HepG2 (cell line): ENCODE data around the gene MAMLD1. TPM values are rescaled to one million over a fixed set of nuclear protein-coding genes. Genes with fewer than 3 reads are reported as not detected.
A peak's percentile ranks its signal among the peaks of the same experiment; 100 is the strongest.

Experiments used
- ATAC-seq: fragments of 200-7000 bp; cut with Tn5 transposase; 3 replicates; pipeline ENCODE4 v1.9.1; 2020; ENCODE audit warnings: mild to moderate bottlenecking, moderate library complexity
- BruUV-seq: library from RNA; stranded (reverse); fragments of 400-500 nt; replicated peaks from 2 replicates; lab custom pipeline; 2021; lab: Mats Ljungman, UMichigan
- CTCF ChIA-PET: fragments of 300-600 bp; formaldehyde crosslinking; extraction: SDS; loops from one replicate; lab custom pipeline; 2021; ENCODE audit warnings: low total read pairs, inconsistent platforms, low intra/inter-chr PET ratio; lab: Yijun Ruan, JAX
- POLR2A ChIA-PET: fragments of 350-600 bp; sonication (Branson Sonifier 250); formaldehyde crosslinking; loops from one replicate; lab custom pipeline; 2020; ENCODE audit warnings: antibody characterized with exemption, inconsistent platforms; lab: Yijun Ruan, JAX
- DNase-seq: peaks from one replicate; pipeline ENCODE4 v3.0.0-alpha.2; 2015; ENCODE audit warnings: low spot score
- FAIRE-seq: peaks from 3 replicates; lab custom pipeline; 2011; peaks lifted over from hg19 to GRCh38; lab: Jason Lieb, UNC
- H2AFZ ChIP-seq: one replicate; pipeline ENCODE4 v1.6.1; 2011; ENCODE audit warnings: low read length, inconsistent platforms
- H3K27ac ChIP-seq: fragments of 300-600 bp; 3 replicates; pipeline ENCODE4 v1.8.0; 2011; ENCODE audit warnings: mixed run types, mild to moderate bottlenecking, mixed read lengths, low read length, inconsistent platforms; ENCODE audit not compliant: insufficient read depth; ENCODE audit errors: extremely low read length
- H3K27me3 ChIP-seq, 2 experiments: fragments of 200-600 bp in 1 of 2; 2 replicates in 1 of 2; 3 replicates in 1 of 2; pipeline versions ENCODE4 v1.6.0 to v1.8.0; 2011; ENCODE audit warnings: low read length in 2 of 2, mild to moderate bottlenecking in 2 of 2, moderate library complexity in 2 of 2, inconsistent platforms in 1 of 2; ENCODE audit not compliant: insufficient read depth in 2 of 2, control insufficient read depth in 1 of 2
- H3K36me3 ChIP-seq, 2 experiments: fragments of 200-600 bp in 1 of 2; replicated peaks in 1 of 2; 2 replicates in 1 of 2; 3 replicates in 1 of 2; pipeline versions ENCODE4 v1.5.1 to v1.8.0; 2011; ENCODE audit warnings: low read length in 2 of 2, inconsistent platforms in 1 of 2; ENCODE audit not compliant: insufficient read depth in 2 of 2, control insufficient read depth in 1 of 2
- H3K4me1 ChIP-seq: 2 replicates; pipeline ENCODE4 v1.5.1; 2012; ENCODE audit warnings: low read length, inconsistent platforms; ENCODE audit not compliant: insufficient read depth
- H3K4me2 ChIP-seq: 2 replicates; pipeline ENCODE4 v1.6.0; 2011; ENCODE audit warnings: low read depth, low read length, inconsistent platforms
- H3K4me3 ChIP-seq, 3 experiments: fragments of 200-600 bp in 1 of 3; sonication (generic), shearing (Covaris generic) in 1 of 3; replicated peaks in 1 of 3; 2 replicates each; pipeline ENCODE4 v1.5.1; 2011 to 2016; ENCODE audit warnings: low read length in 3 of 3, inconsistent platforms in 2 of 3, low read depth in 2 of 3, mild to moderate bottlenecking in 2 of 3, control low read depth in 1 of 3, mixed read lengths in 1 of 3; ENCODE audit not compliant: insufficient read depth in 1 of 3
- H3K79me2 ChIP-seq: one replicate; pipeline ENCODE4 v1.6.1; 2011; ENCODE audit warnings: low read length, inconsistent platforms; ENCODE audit not compliant: insufficient read depth
- H3K9ac ChIP-seq: 2 replicates; pipeline ENCODE4 v1.6.0; 2011; ENCODE audit warnings: mild to moderate bottlenecking, low read depth, low read length, inconsistent platforms; ENCODE audit not compliant: insufficient read depth
- H3K9me3 ChIP-seq: 2 replicates; pipeline ENCODE4 v1.5.1; 2012; ENCODE audit warnings: mild to moderate bottlenecking, low read length
- H4K20me1 ChIP-seq: 2 replicates; pipeline ENCODE4 v1.6.0; 2011; ENCODE audit warnings: inconsistent platforms, mild to moderate bottlenecking, low read length, moderate library complexity; ENCODE audit not compliant: insufficient read depth
- ARNT ChIP-seq: fragments of 450-650 bp; IDR thresholded peaks from 2 replicates; pipeline ENCODE4 v1.6.1; 2017
- FOXP4 ChIP-seq: sonication (generic); formaldehyde crosslinking; IDR thresholded peaks from 2 replicates; pipeline ENCODE4 v1.4.0; 2020; ENCODE audit warnings: missing genetic modification reagents
- MED1 ChIP-seq: sonication (generic); formaldehyde crosslinking; IDR thresholded peaks from 2 replicates; pipeline ENCODE4 v1.4.0; 2020; ENCODE audit warnings: missing genetic modification reagents
- MTERF4 ChIP-seq: sonication (generic); formaldehyde crosslinking; IDR thresholded peaks from 2 replicates; pipeline ENCODE4 v1.8.0; 2023; ENCODE audit warnings: mild to moderate bottlenecking, missing genetic modification reagents
- NR2C2 ChIP-seq: sonication (generic); formaldehyde crosslinking; IDR thresholded peaks from 2 replicates; pipeline ENCODE4 v1.4.0; 2020; ENCODE audit warnings: missing genetic modification reagents, mild to moderate bottlenecking, moderate library complexity, borderline replicate concordance
- PATZ1 ChIP-seq: sonication (generic); formaldehyde crosslinking; IDR thresholded peaks from 2 replicates; pipeline ENCODE4 v1.4.0; 2020; ENCODE audit warnings: missing genetic modification reagents
- REXO4 ChIP-seq: sonication (generic); formaldehyde crosslinking; IDR thresholded peaks from 2 replicates; pipeline ENCODE4 v1.8.0; 2022; ENCODE audit warnings: missing genetic modification reagents, mild to moderate bottlenecking, borderline replicate concordance
- SNRNP70 ChIP-seq: fragments of 200-400 bp; formaldehyde crosslinking; IDR thresholded peaks from 2 replicates; pipeline ENCODE4 v1.6.1; 2017; ENCODE audit warnings: mild to moderate bottlenecking, low read depth, low read length, moderate library complexity
- TARDBP ChIP-seq: sonication (generic); formaldehyde crosslinking; IDR thresholded peaks from 2 replicates; pipeline ENCODE4 v1.8.0; 2022; ENCODE audit warnings: mild to moderate bottlenecking, missing genetic modification reagents
- ZBTB44 ChIP-seq: sonication (generic); formaldehyde crosslinking; IDR thresholded peaks from 2 replicates; pipeline ENCODE4 v1.4.0; 2020; ENCODE audit warnings: missing genetic modification reagents
- ZBTB7B ChIP-seq: sonication (generic); formaldehyde crosslinking; IDR thresholded peaks from 2 replicates; pipeline ENCODE4 v1.4.0; 2020; ENCODE audit warnings: missing genetic modification reagents
- ZNF792 ChIP-seq: IDR thresholded peaks from 2 replicates; pipeline ENCODE4 v1.6.1; 2016
- WGBS: methylation state at CpG from one replicate; pipeline ENCODE4 v1.1.6; 2017; ENCODE audit warnings: low lambda C conversion rate; 5-methylcytosine and 5-hydroxymethylcytosine counted together
- in situ Hi-C: cut with HindIII; loops from 2 replicates; pipeline ENCODE4 v1.10.0; 2017; ENCODE audit warnings: low pct_unique_long_range_greater_than_20kb; ENCODE audit not compliant: extremely low pct_ligation_motif_present
- intact Hi-C: fragments of 100-400 bp; cut with micrococcal nuclease; formaldehyde crosslinking; loops from one replicate; pipeline ENCODE4 v1.10.0; 2022; ENCODE audit not compliant: unreplicated experiment
- polyA plus RNA-seq, 8 experiments: library from polyadenylated mRNA; depleted of rRNA in 3 of 8; stranded (reverse) in 7 of 8; unstranded in 1 of 8; fragments of >200 nt; fragmentation: Illumina TruSeq in 4 of 8; extraction: Trizol in 4 of 8; gene quantifications; 2 replicates each; pipeline versions ENCODE4 v1.2.1 to v1.2.3, GENCODE V29; 2011 to 2016; ENCODE audit warnings: low read depth in 4 of 8, missing spikeins in 1 of 8, mixed read lengths in 1 of 8; ENCODE audit not compliant: insufficient read depth in 1 of 8
- total RNA-seq, 5 experiments: library from RNA; depleted of rRNA; stranded (reverse); fragments of >200 nt; fragmentation: Illumina TruSeq; extraction: Trizol; gene quantifications; 2 replicates each; pipeline ENCODE4 v1.2.3, GENCODE V29; 2016; ENCODE audit warnings: low read depth in 1 of 5

The MAMLD1 gene
- total and polyA plus RNA-seq, 2 of the 13 experiments (the other 11 are each of a cell fraction or from before 2014, with no cell fraction given) = not detected

GRCh38 chrX:150508451-150509367 lies 145.6 kb downstream of the MAMLD1 start:
- H4K20me1 ChIP-seq = no peaks in the 10 kb centered on the region
- no peak overlapping the region for H3K9ac ChIP-seq
- H3K27me3 ChIP-seq = no peaks in the 10 kb centered on the region; a peak in 2 of 5 replicates
- FAIRE-seq = no peak
- intact Hi-C loops (no loop called here), in situ Hi-C loops (no loop called here)
- no TSS peak for BruUV-seq
- no peaks in the 10 kb centered on the region for H3K36me3 ChIP-seq
- ChIA-PET CTCF (no interaction called here), POLR2A (no interaction called here)
- H2AFZ ChIP-seq = no peak overlapping the region
- no peaks in the 10 kb centered on the region for H3K79me2 ChIP-seq
- no peak overlapping the region for H3K27ac ChIP-seq
- ATAC-seq = peak; percentile 40; the same call in 2 of the 3 replicates
- no peak overlapping the region for H3K4me3 ChIP-seq
- H3K4me2 ChIP-seq = no peak overlapping the region
- no peaks in the 10 kb centered on the region for H3K9me3 ChIP-seq
- TF ChIP-seq PATZ1 (CRISPR knock-in tag) (no peak), ZBTB44 (CRISPR knock-in tag) (no peak), MTERF4 (CRISPR knock-in tag) (no peak), TARDBP (no peak), REXO4 (CRISPR knock-in tag) (no peak), ZBTB7B (CRISPR knock-in tag) (no peak), NR2C2 (no peak), ZNF792 (no peak), MED1 (CRISPR knock-in tag) (no peak), FOXP4 (no peak), SNRNP70 (no peak), ARNT (no peak)
- H3K4me1 ChIP-seq = no peaks in the 10 kb centered on the region
- WGBS = 0% methylated on average over 1 of the region's 16 CpGs
- DNase-seq = no peak
